A549 (cell line): ENCODE results near the gene FASTK. TPM values are rescaled to one million over a fixed set of nuclear protein-coding genes. Genes with fewer than 3 reads are reported as not detected.

ENCODE experiments used
- ATAC-seq, 2 experiments: fragments of 200-7000 bp in 1 of 2; fragments of >200 bp in 1 of 2; cut with Nextera tagmentation in 1 of 2; cut with Tn5 transposase in 1 of 2; 3 replicates each; pipeline versions ENCODE4 v1.8.0 to v1.9.1; 2018 to 2020; ENCODE audit warnings: mild to moderate bottlenecking in 1 of 2, moderate library complexity in 1 of 2
- CTCF ChIA-PET: fragments of 300-600 bp; sonication (Branson Sonifier 250); formaldehyde crosslinking; extraction: SDS; loops from one replicate; lab custom pipeline; 2021; ENCODE audit warnings: antibody characterized with exemption, inconsistent platforms; lab: Yijun Ruan, JAX
- POLR2A ChIA-PET: fragments of 350-600 bp; formaldehyde crosslinking; extraction: SDS; loops from one replicate; lab custom pipeline; 2021; ENCODE audit warnings: antibody characterized with exemption, inconsistent platforms; lab: Yijun Ruan, JAX
- DNase-seq, 2 experiments: peaks; one replicate each; pipeline versions ENCODE4 v3.0.0 to v3.0.0-alpha.2; 2011 to 2016; ENCODE audit warnings: low read depth in 1 of 2, low spot score in 1 of 2
- FAIRE-seq: peaks from 2 replicates; lab custom pipeline; 2011; peaks lifted over from hg19 to GRCh38; lab: Jason Lieb, UNC
- H3K27ac ChIP-seq, 2 experiments: fragments of >200 bp; sonication (Bioruptor Twin); formaldehyde crosslinking; 3 replicates each; pipeline ENCODE4 v1.5.1; 2016 to 2017
- H3K4me1 ChIP-seq: fragments of >200 bp; sonication (Bioruptor Twin); formaldehyde crosslinking; 3 replicates; pipeline ENCODE4 v1.6.1; 2016
- H3K4me2 ChIP-seq: fragments of >200 bp; sonication (Bioruptor Twin); formaldehyde crosslinking; 3 replicates; pipeline ENCODE4 v1.6.1; 2016
- H3K4me3 ChIP-seq: fragments of >200 bp; sonication (Bioruptor Twin); formaldehyde crosslinking; 3 replicates; pipeline ENCODE4 v1.5.1; 2016
- H3K9me3 ChIP-seq: fragments of >200 bp; sonication (Bioruptor Twin); formaldehyde crosslinking; 3 replicates; pipeline ENCODE4 v1.6.1; 2016
- CBX2 ChIP-seq: fragments of 200-600 bp; sonication (generic); IDR thresholded peaks from 2 replicates; pipeline ENCODE4 v1.6.1; 2016; ENCODE audit warnings: low read depth, mild to moderate bottlenecking, borderline replicate concordance
- CBX8 ChIP-seq: fragments of 200-600 bp; sonication (generic); IDR thresholded peaks from 2 replicates; pipeline ENCODE4 v1.6.1; 2016
- CHD2 ChIP-seq: fragments of 150-350 bp; IDR thresholded peaks from 2 replicates; pipeline ENCODE4 v1.6.1; 2014; ENCODE audit warnings: low read length; ENCODE audit not compliant: partially characterized antibody
- EHF ChIP-seq: fragments of 250-450 bp; sonication (Bioruptor Pico); IDR thresholded peaks from 2 replicates; pipeline ENCODE4 v1.5.0; 2020; ENCODE audit warnings: mild to moderate bottlenecking
- EHMT2 ChIP-seq: fragments of 200-600 bp; sonication (generic); IDR thresholded peaks from 2 replicates; pipeline ENCODE4 v1.6.1; 2016; ENCODE audit warnings: antibody characterized with exemption, low read depth, mild to moderate bottlenecking, moderate library complexity
- EP300 ChIP-seq, 2 experiments: fragments of >200 bp; sonication (Bioruptor Twin); formaldehyde crosslinking; IDR thresholded peaks; 2 replicates in 1 of 2; 3 replicates in 1 of 2; pipeline ENCODE4 v1.6.1; 2016 to 2017
- FOSB ChIP-seq: fragments of 250-450 bp; sonication (Bioruptor Pico); IDR thresholded peaks from 2 replicates; pipeline ENCODE4 v1.5.0; 2020; ENCODE audit warnings: mild to moderate bottlenecking, moderate library complexity
- HEYL ChIP-seq: fragments of 250-450 bp; sonication (Bioruptor Pico); IDR thresholded peaks from 2 replicates; pipeline ENCODE4 v1.8.0; 2021; ENCODE audit warnings: mild to moderate bottlenecking, moderate library complexity
- HOXB13 ChIP-seq: fragments of 250-450 bp; sonication (Bioruptor Pico); IDR thresholded peaks from 2 replicates; pipeline ENCODE4 v1.5.0; 2020; ENCODE audit warnings: low read depth, mild to moderate bottlenecking, moderate library complexity
- HOXB5 ChIP-seq: fragments of 250-450 bp; sonication (Bioruptor Pico); IDR thresholded peaks from 2 replicates; pipeline ENCODE4 v1.5.0; 2020; ENCODE audit warnings: mild to moderate bottlenecking, moderate library complexity
- JUN ChIP-seq, 2 experiments: fragments of >200 bp; sonication (Bioruptor Twin); formaldehyde crosslinking; IDR thresholded peaks; 2 replicates in 1 of 2; 3 replicates in 1 of 2; pipeline ENCODE4 v1.6.1; 2016 to 2017
- JUNB ChIP-seq: fragments of >200 bp; sonication (Bioruptor Twin); formaldehyde crosslinking; IDR thresholded peaks from 2 replicates; pipeline ENCODE4 v1.6.1; 2016
- MAZ ChIP-seq: fragments of 150-350 bp; IDR thresholded peaks from 2 replicates; pipeline ENCODE4 v1.6.1; 2014; ENCODE audit warnings: antibody characterized with exemption, low read depth, low read length, borderline replicate concordance
- NFE2L2 ChIP-seq: fragments of 150-350 bp; conservative IDR thresholded peaks from 2 replicates; pipeline ENCODE4 v1.6.1; 2014; ENCODE audit warnings: low read length
- POLR2A ChIP-seq: IDR thresholded peaks from 2 replicates; pipeline ENCODE4 v1.6.1; 2012; ENCODE audit warnings: mild to moderate bottlenecking, low read length
- RARB ChIP-seq: fragments of 250-450 bp; sonication (Bioruptor Pico); IDR thresholded peaks from 2 replicates; pipeline ENCODE4 v1.8.0; 2021; ENCODE audit warnings: mild to moderate bottlenecking, moderate library complexity
- RNF2 ChIP-seq: fragments of 200-600 bp; sonication (generic); IDR thresholded peaks from 2 replicates; pipeline ENCODE4 v1.6.1; 2016; ENCODE audit warnings: low read depth, mild to moderate bottlenecking, antibody characterized with exemption, moderate library complexity, borderline replicate concordance
- SMC3 ChIP-seq: fragments of >200 bp; sonication (Bioruptor Twin); formaldehyde crosslinking; IDR thresholded peaks from 3 replicates; pipeline ENCODE4 v1.6.1; 2018; ENCODE audit warnings: inconsistent platforms
- TFCP2L1 ChIP-seq: fragments of 250-450 bp; sonication (Bioruptor Pico); IDR thresholded peaks from 2 replicates; pipeline ENCODE4 v1.5.0; 2021; ENCODE audit warnings: mild to moderate bottlenecking
- TP53 ChIP-seq: fragments of 250-450 bp; sonication (Bioruptor Pico); IDR thresholded peaks from 2 replicates; pipeline ENCODE4 v1.5.0; 2021; ENCODE audit warnings: mild to moderate bottlenecking, moderate library complexity
- WGBS: methylation state at CpG from one replicate; pipeline ENCODE4 v1.1.6; 2017; ENCODE audit errors: missing lambda C conversion rate; 5-methylcytosine and 5-hydroxymethylcytosine counted together
- polyA plus RNA-seq, 4 experiments: library from polyadenylated mRNA; depleted of rRNA in 3 of 4; stranded (reverse); fragments of >200 nt; fragmentation: RNase III in 1 of 4; extraction: RNeasy Plus Mini Kit Qiagen cat#74134 plus additional on column Dnase treatment in 1 of 4; gene quantifications; 2 replicates in 3 of 4; 3 replicates in 1 of 4; pipeline ENCODE4 v1.2.3, GENCODE V29; 2011 to 2017
- TF ChIP-seq, protein P1 (sequence below): fragments of 200-600 bp; sonication (generic); IDR thresholded peaks from 2 replicates; pipeline ENCODE4 v1.6.1; 2016; ENCODE audit warnings: antibody characterized with exemption, mild to moderate bottlenecking, moderate library complexity
- TF ChIP-seq, protein P2 (sequence below): fragments of 250-450 bp; sonication (Bioruptor Pico); IDR thresholded peaks from 2 replicates; pipeline ENCODE4 v1.5.0; 2021; ENCODE audit warnings: mild to moderate bottlenecking, moderate library complexity, borderline replicate concordance
- TF ChIP-seq, protein P3 (sequence below): IDR thresholded peaks from 2 replicates; pipeline ENCODE4 v1.6.1; 2012
- TF ChIP-seq, protein P4 (sequence below): IDR thresholded peaks from 2 replicates; pipeline ENCODE4 v1.6.1; 2012; ENCODE audit warnings: low read depth, borderline replicate concordance
- TF ChIP-seq, protein P5 (sequence below): fragments of >200 bp; sonication (Bioruptor Twin); formaldehyde crosslinking; IDR thresholded peaks from 3 replicates; pipeline ENCODE4 v1.5.1; 2016
- TF ChIP-seq, protein P6 (sequence below): fragments of 150-350 bp; IDR thresholded peaks from 2 replicates; pipeline ENCODE4 v1.6.1; 2014; ENCODE audit warnings: low read depth, mild to moderate bottlenecking, low read length
- TF ChIP-seq, protein P7 (sequence below): fragments of 450-650 bp; IDR thresholded peaks from 2 replicates; pipeline ENCODE4 v1.6.1; 2014; ENCODE audit warnings: antibody characterized with exemption

The FASTK gene
- polyA plus RNA-seq, 2 of the 4 experiments (the other 2 are of a cell fraction), result 38.5 to 72.4 TPM

DNA sequence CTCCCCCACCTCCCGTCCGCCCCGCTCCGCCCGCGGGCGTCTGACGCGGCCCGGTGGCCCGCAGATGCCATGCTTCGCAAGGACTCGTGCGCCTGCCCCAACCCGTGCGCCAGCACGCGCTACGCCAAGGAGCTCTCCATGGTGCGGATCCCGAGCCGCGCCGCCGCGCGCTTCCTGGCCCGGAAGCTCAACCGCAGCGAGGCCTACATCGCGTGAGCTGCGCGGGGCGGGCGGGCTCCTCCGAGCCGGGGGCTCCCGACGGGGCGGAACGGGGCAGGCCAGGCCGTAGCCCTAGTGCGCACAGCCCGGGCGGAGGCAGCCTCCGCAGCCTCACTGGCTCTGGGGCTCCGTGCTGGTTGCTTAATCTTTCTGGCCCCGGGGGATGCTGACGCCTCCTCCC is 29.5 kb downstream of the FASTK start:
- H3K9me3 ChIP-seq, result no peaks in the 10 kb centered on the region
- no peak overlapping the region for H3K4me2 ChIP-seq
- peaks cover 7% of the 10 kb centered on the region; the same call in 1 of the 3 replicates for H3K4me1 ChIP-seq
- ChIA-PET CTCF (interaction anchor here (0.5 to 1.5 kb wide), 3 partner anchors 8 to 160 kb away, joined by 3 to 5 read pairs (median 4); partner anchors contain the start of gene SLC4A2), POLR2A (no interaction called here)
- WGBS, result 95% methylated on average over 31 of the region's 50 CpGs
- FAIRE-seq, result no peak
- no peak overlapping the region for H3K4me3 ChIP-seq
- DNase-seq, result no peak
- ATAC-seq, result no peak
- TF ChIP-seq CBX2 (no peak), HOXB13 (CRISPR knock-in tag) (no peak), CHD2 (no peak), JUNB (no peak), CBX8 (no peak), EHMT2 (no peak), JUN (IDR thresholded peaks at IDR 0.05) (no peak), MAZ (no peak), SMC3 (no peak), POLR2A (no peak), FOSB (no peak), HOXB5 (CRISPR knock-in tag) (no peak), TFCP2L1 (no peak), TP53 (CRISPR knock-in tag) (no peak)
- TF ChIP-seq, protein P1, sequence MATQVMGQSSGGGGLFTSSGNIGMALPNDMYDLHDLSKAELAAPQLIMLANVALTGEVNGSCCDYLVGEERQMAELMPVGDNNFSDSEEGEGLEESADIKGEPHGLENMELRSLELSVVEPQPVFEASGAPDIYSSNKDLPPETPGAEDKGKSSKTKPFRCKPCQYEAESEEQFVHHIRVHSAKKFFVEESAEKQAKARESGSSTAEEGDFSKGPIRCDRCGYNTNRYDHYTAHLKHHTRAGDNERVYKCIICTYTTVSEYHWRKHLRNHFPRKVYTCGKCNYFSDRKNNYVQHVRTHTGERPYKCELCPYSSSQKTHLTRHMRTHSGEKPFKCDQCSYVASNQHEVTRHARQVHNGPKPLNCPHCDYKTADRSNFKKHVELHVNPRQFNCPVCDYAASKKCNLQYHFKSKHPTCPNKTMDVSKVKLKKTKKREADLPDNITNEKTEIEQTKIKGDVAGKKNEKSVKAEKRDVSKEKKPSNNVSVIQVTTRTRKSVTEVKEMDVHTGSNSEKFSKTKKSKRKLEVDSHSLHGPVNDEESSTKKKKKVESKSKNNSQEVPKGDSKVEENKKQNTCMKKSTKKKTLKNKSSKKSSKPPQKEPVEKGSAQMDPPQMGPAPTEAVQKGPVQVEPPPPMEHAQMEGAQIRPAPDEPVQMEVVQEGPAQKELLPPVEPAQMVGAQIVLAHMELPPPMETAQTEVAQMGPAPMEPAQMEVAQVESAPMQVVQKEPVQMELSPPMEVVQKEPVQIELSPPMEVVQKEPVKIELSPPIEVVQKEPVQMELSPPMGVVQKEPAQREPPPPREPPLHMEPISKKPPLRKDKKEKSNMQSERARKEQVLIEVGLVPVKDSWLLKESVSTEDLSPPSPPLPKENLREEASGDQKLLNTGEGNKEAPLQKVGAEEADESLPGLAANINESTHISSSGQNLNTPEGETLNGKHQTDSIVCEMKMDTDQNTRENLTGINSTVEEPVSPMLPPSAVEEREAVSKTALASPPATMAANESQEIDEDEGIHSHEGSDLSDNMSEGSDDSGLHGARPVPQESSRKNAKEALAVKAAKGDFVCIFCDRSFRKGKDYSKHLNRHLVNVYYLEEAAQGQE, result no peak
- TF ChIP-seq, protein P2, sequence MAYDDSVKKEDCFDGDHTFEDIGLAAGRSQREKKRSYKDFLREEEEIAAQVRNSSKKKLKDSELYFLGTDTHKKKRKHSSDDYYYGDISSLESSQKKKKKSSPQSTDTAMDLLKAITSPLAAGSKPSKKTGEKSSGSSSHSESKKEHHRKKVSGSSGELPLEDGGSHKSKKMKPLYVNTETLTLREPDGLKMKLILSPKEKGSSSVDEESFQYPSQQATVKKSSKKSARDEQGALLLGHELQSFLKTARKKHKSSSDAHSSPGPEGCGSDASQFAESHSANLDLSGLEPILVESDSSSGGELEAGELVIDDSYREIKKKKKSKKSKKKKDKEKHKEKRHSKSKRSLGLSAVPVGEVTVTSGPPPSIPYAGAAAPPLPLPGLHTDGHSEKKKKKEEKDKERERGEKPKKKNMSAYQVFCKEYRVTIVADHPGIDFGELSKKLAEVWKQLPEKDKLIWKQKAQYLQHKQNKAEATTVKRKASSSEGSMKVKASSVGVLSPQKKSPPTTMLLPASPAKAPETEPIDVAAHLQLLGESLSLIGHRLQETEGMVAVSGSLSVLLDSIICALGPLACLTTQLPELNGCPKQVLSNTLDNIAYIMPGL (CRISPR knock-in tag), result no peak
- TF ChIP-seq, protein P3, sequence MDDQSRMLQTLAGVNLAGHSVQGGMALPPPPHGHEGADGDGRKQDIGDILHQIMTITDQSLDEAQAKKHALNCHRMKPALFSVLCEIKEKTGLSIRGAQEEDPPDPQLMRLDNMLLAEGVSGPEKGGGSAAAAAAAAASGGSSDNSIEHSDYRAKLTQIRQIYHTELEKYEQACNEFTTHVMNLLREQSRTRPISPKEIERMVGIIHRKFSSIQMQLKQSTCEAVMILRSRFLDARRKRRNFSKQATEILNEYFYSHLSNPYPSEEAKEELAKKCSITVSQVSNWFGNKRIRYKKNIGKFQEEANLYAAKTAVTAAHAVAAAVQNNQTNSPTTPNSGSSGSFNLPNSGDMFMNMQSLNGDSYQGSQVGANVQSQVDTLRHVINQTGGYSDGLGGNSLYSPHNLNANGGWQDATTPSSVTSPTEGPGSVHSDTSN, result no peak
- H3K27ac ChIP-seq, result no peak overlapping the region

DNA sequence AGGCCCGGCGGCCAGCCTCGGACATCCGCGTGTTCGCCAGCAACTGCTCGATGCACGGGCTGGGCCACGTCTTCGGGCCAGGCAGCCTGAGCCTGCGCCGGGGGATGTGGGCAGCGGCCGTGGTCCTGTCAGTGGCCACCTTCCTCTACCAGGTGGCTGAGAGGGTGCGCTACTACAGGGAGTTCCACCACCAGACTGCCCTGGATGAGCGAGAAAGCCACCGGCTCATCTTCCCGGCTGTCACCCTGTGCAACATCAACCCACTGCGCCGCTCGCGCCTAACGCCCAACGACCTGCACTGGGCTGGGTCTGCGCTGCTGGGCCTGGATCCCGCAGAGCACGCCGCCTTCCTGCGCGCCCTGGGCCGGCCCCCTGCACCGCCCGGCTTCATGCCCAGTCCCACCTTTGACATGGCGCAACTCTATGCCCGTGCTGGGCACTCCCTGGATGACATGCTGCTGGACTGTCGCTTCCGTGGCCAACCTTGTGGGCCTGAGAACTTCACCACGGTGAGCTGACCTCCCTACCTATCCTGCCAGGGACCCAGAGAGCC is 31.6 kb downstream of the FASTK start:
- FAIRE-seq, result no peak
- no peak for DNase-seq
- CTCF ChIA-PET, result interaction anchor here (1.2 kb wide), 1 partner anchor 19 kb away, joined by 4 read pairs; no protein-coding TSS in a partner anchor
- TF ChIP-seq, protein P4, sequence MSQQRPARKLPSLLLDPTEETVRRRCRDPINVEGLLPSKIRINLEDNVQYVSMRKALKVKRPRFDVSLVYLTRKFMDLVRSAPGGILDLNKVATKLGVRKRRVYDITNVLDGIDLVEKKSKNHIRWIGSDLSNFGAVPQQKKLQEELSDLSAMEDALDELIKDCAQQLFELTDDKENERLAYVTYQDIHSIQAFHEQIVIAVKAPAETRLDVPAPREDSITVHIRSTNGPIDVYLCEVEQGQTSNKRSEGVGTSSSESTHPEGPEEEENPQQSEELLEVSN, result no peak
- TF ChIP-seq, protein P5, sequence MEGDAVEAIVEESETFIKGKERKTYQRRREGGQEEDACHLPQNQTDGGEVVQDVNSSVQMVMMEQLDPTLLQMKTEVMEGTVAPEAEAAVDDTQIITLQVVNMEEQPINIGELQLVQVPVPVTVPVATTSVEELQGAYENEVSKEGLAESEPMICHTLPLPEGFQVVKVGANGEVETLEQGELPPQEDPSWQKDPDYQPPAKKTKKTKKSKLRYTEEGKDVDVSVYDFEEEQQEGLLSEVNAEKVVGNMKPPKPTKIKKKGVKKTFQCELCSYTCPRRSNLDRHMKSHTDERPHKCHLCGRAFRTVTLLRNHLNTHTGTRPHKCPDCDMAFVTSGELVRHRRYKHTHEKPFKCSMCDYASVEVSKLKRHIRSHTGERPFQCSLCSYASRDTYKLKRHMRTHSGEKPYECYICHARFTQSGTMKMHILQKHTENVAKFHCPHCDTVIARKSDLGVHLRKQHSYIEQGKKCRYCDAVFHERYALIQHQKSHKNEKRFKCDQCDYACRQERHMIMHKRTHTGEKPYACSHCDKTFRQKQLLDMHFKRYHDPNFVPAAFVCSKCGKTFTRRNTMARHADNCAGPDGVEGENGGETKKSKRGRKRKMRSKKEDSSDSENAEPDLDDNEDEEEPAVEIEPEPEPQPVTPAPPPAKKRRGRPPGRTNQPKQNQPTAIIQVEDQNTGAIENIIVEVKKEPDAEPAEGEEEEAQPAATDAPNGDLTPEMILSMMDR, result no peak
- TF ChIP-seq HOXB5 (CRISPR knock-in tag) (no peak), RNF2 (no peak), EHMT2 (no peak), EP300 (IDR thresholded peaks at IDR 0.05) (no peak), EHF (no peak), HEYL (CRISPR knock-in tag) (no peak), NFE2L2 (no peak), RARB (CRISPR knock-in tag) (no peak)
- TF ChIP-seq, protein P6, sequence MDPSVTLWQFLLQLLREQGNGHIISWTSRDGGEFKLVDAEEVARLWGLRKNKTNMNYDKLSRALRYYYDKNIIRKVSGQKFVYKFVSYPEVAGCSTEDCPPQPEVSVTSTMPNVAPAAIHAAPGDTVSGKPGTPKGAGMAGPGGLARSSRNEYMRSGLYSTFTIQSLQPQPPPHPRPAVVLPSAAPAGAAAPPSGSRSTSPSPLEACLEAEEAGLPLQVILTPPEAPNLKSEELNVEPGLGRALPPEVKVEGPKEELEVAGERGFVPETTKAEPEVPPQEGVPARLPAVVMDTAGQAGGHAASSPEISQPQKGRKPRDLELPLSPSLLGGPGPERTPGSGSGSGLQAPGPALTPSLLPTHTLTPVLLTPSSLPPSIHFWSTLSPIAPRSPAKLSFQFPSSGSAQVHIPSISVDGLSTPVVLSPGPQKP, result no peak
- TF ChIP-seq, protein P7, sequence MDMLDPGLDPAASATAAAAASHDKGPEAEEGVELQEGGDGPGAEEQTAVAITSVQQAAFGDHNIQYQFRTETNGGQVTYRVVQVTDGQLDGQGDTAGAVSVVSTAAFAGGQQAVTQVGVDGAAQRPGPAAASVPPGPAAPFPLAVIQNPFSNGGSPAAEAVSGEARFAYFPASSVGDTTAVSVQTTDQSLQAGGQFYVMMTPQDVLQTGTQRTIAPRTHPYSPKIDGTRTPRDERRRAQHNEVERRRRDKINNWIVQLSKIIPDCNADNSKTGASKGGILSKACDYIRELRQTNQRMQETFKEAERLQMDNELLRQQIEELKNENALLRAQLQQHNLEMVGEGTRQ, result no peak

More for the DNA sequence above, 31.6 kb downstream of the FASTK start:
- no peak overlapping the region for H3K4me2 ChIP-seq
- peak in 1 of 2 experiments; percentile 2; a peak in 2 of 6 replicates for ATAC-seq
- H3K4me1 ChIP-seq, result peaks cover 7% of the 10 kb centered on the region; the same call in 1 of the 3 replicates
- no peak overlapping the region for H3K4me3 ChIP-seq
- no peaks in the 10 kb centered on the region for H3K9me3 ChIP-seq
- WGBS, result 92% methylated on average over 26 of the region's 38 CpGs
- POLR2A ChIA-PET, result no interaction called here
- H3K27ac ChIP-seq, result no peak overlapping the region
